BE2C (cell line): ENCODE data around the gene DOK7.

Experiments
- DNase-seq: peaks from one replicate; pipeline ENCODE4 v3.0.0-alpha.2; 2020
- H3K27me3 ChIP-seq: fragments of 250-450 bp; sonication (Bioruptor Pico); 2 replicates; pipeline ENCODE4 v1.5.1; 2020; ENCODE audit warnings: mild to moderate bottlenecking
- H3K36me3 ChIP-seq: fragments of 250-450 bp; sonication (Bioruptor Pico); 2 replicates; pipeline ENCODE4 v1.5.1; 2020; ENCODE audit warnings: mild to moderate bottlenecking
- H3K4me1 ChIP-seq: fragments of 250-450 bp; sonication (Bioruptor Pico); 2 replicates; pipeline ENCODE4 v1.5.1; 2020
- H3K4me3 ChIP-seq: 2 replicates; pipeline ENCODE4 v1.5.1; 2011; ENCODE audit warnings: low read depth, low read length
- H3K9me3 ChIP-seq: fragments of 250-450 bp; sonication (Bioruptor Pico); 2 replicates; pipeline ENCODE4 v1.5.1; 2020
- CTCF ChIP-seq: IDR thresholded peaks from 2 replicates; pipeline ENCODE4 v1.5.1; 2012; ENCODE audit warnings: mild to moderate bottlenecking, low read depth, low read length

The DOK7 gene

GRCh38 chr4:3530051-3530450 lies 66.9 kb downstream of the DOK7 start:
- Histone ChIP-seq H3K27me3 (no peaks in the 10 kb centered on the region), H3K4me3 (no peak overlapping the region), H3K9me3 (no peaks in the 10 kb centered on the region), H3K4me1 (no peaks in the 10 kb centered on the region; the same call in 1 of the 2 replicates), H3K36me3 (peaks cover 11% of the 10 kb centered on the region)
- TF ChIP-seq CTCF: no peak
- DNase-seq: no peak

- no peak for TF ChIP-seq CTCF
- no peak for DNase-seq
Measured at GRCh38 chr4:3530663-3531254, 67.7 kb downstream of the DOK7 start.

GRCh38 chr4:3531318-3531878 lies 68.3 kb downstream of the DOK7 start:
- H3K4me1 ChIP-seq: no peaks in the 10 kb centered on the region; the same call in 1 of the 2 replicates
- peaks cover 11% of the 10 kb centered on the region; the same call in 1 of the 2 replicates for H3K36me3 ChIP-seq
- no peak for TF ChIP-seq CTCF
- DNase-seq: no peak
- H3K27me3 ChIP-seq: no peaks in the 10 kb centered on the region
- peak overlapping the region; percentile 76 for H3K4me3 ChIP-seq
- no peaks in the 10 kb centered on the region for H3K9me3 ChIP-seq

More at GRCh38 chr4:3530663-3531254, 67.7 kb downstream of the DOK7 start:
- Histone ChIP-seq H3K9me3 (no peaks in the 10 kb centered on the region), H3K36me3 (peaks cover 11% of the 10 kb centered on the region; the same call in 1 of the 2 replicates), H3K4me3 (peak overlapping the region; percentile 76), H3K4me1 (no peaks in the 10 kb centered on the region; the same call in 1 of the 2 replicates), H3K27me3 (no peaks in the 10 kb centered on the region)

GRCh38 chr4:3531879-3532750 lies 69.0 kb downstream of the DOK7 start, which contains the start of gene LRPAP1:
Gene LRPAP1, minus strand, starts transcription at chr4:3532422. Its CDS starts 10 bp downstream, at chr4:3532412.
- no peaks in the 10 kb centered on the region; the same call in 1 of the 2 replicates for H3K4me1 ChIP-seq
- H3K4me3 ChIP-seq: peak within 1 kb of the TSS; percentile 76

GRCh38 chr4:3532751-3533422 lies 69.8 kb downstream of the DOK7 start:
- Histone ChIP-seq H3K4me1 (no peaks in the 10 kb centered on the region; the same call in 1 of the 2 replicates), H3K4me3 (peak overlapping the region; percentile 46), H3K36me3 (peaks cover 11% of the 10 kb centered on the region; the same call in 1 of the 2 replicates), H3K27me3 (no peaks in the 10 kb centered on the region), H3K9me3 (no peaks in the 10 kb centered on the region)
- DNase-seq: no peak
- TF ChIP-seq CTCF: no peak

More at GRCh38 chr4:3531879-3532750, 69.0 kb downstream of the DOK7 start, which contains the start of gene LRPAP1:
- TF ChIP-seq CTCF: no peak
- Histone ChIP-seq H3K27me3 (no peaks in the 10 kb centered on the region), H3K9me3 (no peaks in the 10 kb centered on the region), H3K36me3 (peaks cover 11% of the 10 kb centered on the region; the same call in 1 of the 2 replicates)
- DNase-seq: peak; percentile 96
